HepG2 (cell line): ENCODE results near the gene TM9SF4. TPM values are rescaled to one million over a fixed set of nuclear protein-coding genes. Genes with fewer than 3 reads are reported as not detected.

Source experiments
- AFF4 ChIP-seq: sonication (generic); formaldehyde crosslinking; IDR thresholded peaks from 2 replicates; pipeline ENCODE4 v1.4.0; 2020; ENCODE audit warnings: missing genetic modification reagents
- BATF2 ChIP-seq: sonication (generic); formaldehyde crosslinking; IDR thresholded peaks from 2 replicates; pipeline ENCODE4 v1.8.0; 2022; ENCODE audit warnings: mild to moderate bottlenecking, missing genetic modification reagents, moderate library complexity
- KLF16 ChIP-seq, 2 experiments: sonication (generic) in 1 of 2; formaldehyde crosslinking in 1 of 2; IDR thresholded peaks; 2 replicates each; pipeline versions ENCODE4 v1.6.1 to v1.8.0; 2016 to 2023; ENCODE audit warnings: missing genetic modification reagents in 2 of 2, missing compliant biosample characterization in 1 of 2
- MAFF ChIP-seq: IDR thresholded peaks from 2 replicates; pipeline ENCODE4 v1.6.1; 2011; ENCODE audit warnings: low read depth, low read length, improper control_type of control experiment
- PRMT3 ChIP-seq: sonication (generic); formaldehyde crosslinking; IDR thresholded peaks from 2 replicates; pipeline ENCODE4 v1.8.1; 2022; ENCODE audit warnings: low read depth, mild to moderate bottlenecking, moderate library complexity, missing genetic modification reagents, borderline replicate concordance
- RXRA ChIP-seq: sonication (generic); formaldehyde crosslinking; IDR thresholded peaks from 2 replicates; pipeline ENCODE4 v1.5.1; 2020; ENCODE audit warnings: missing genetic modification reagents
- ZBTB34 ChIP-seq: sonication (generic); formaldehyde crosslinking; IDR thresholded peaks from 2 replicates; pipeline ENCODE4 v1.8.0; 2022; ENCODE audit warnings: mild to moderate bottlenecking, missing genetic modification reagents
- ZC3H13 ChIP-seq: sonication (generic); formaldehyde crosslinking; IDR thresholded peaks from 2 replicates; pipeline ENCODE4 v1.8.1; 2023; ENCODE audit warnings: mild to moderate bottlenecking, missing genetic modification reagents, moderate library complexity
- ZNF17 ChIP-seq: sonication (generic); formaldehyde crosslinking; IDR thresholded peaks from 2 replicates; pipeline ENCODE4 v1.5.0; 2020; ENCODE audit warnings: mild to moderate bottlenecking, missing genetic modification reagents
- ZSCAN21 ChIP-seq: sonication (generic); formaldehyde crosslinking; IDR thresholded peaks from 2 replicates; pipeline ENCODE4 v1.8.0; 2022; ENCODE audit warnings: mild to moderate bottlenecking, missing genetic modification reagents, moderate library complexity, borderline replicate concordance
- ZSCAN22 ChIP-seq: sonication (generic); formaldehyde crosslinking; IDR thresholded peaks from 2 replicates; pipeline ENCODE4 v1.4.0; 2020; ENCODE audit warnings: mild to moderate bottlenecking, missing genetic modification reagents
- ZSCAN31 ChIP-seq: sonication (generic); formaldehyde crosslinking; IDR thresholded peaks from 2 replicates; pipeline ENCODE4 v1.5.0; 2020; ENCODE audit warnings: low read depth, mild to moderate bottlenecking, missing genetic modification reagents
- polyA plus RNA-seq, 8 experiments: library from polyadenylated mRNA; depleted of rRNA in 3 of 8; stranded (reverse) in 7 of 8; unstranded in 1 of 8; fragments of >200 nt; fragmentation: Illumina TruSeq in 4 of 8; extraction: Trizol in 4 of 8; gene quantifications; 2 replicates each; pipeline versions ENCODE4 v1.2.1 to v1.2.3, GENCODE V29; 2011 to 2016; ENCODE audit warnings: low read depth in 4 of 8, missing spikeins in 1 of 8, mixed read lengths in 1 of 8; ENCODE audit not compliant: insufficient read depth in 1 of 8
- total RNA-seq, 5 experiments: library from RNA; depleted of rRNA; stranded (reverse); fragments of >200 nt; fragmentation: Illumina TruSeq; extraction: Trizol; gene quantifications; 2 replicates each; pipeline ENCODE4 v1.2.3, GENCODE V29; 2016; ENCODE audit warnings: low read depth in 1 of 5
- TF ChIP-seq, protein P1 (sequence below), 2 experiments: IDR thresholded peaks; 2 replicates each; pipeline ENCODE4 v1.6.1; 2011 to 2012; ENCODE audit warnings: low read length in 2 of 2, borderline replicate concordance in 1 of 2, low read depth in 1 of 2, mild to moderate bottlenecking in 1 of 2, moderate library complexity in 1 of 2
- TF ChIP-seq, protein P2 (sequence below): sonication (generic); formaldehyde crosslinking; IDR thresholded peaks from 2 replicates; pipeline ENCODE4 v1.4.0; 2020; ENCODE audit warnings: missing genetic modification reagents

TM9SF4 gene
- total and polyA plus RNA-seq, 2 of the 13 experiments (the other 11 are each of a cell fraction or from before 2014, with no cell fraction given): 53.5 to 171 TPM

- TF ChIP-seq KLF16 (CRISPR knock-in tag; IDR thresholded peaks at IDR 0.05): peak in 1 of 2 experiments; percentile 66; a peak in 1 of 4 replicates
- peak; percentile 53 for TF ChIP-seq ZSCAN31
- TF ChIP-seq, protein P1, sequence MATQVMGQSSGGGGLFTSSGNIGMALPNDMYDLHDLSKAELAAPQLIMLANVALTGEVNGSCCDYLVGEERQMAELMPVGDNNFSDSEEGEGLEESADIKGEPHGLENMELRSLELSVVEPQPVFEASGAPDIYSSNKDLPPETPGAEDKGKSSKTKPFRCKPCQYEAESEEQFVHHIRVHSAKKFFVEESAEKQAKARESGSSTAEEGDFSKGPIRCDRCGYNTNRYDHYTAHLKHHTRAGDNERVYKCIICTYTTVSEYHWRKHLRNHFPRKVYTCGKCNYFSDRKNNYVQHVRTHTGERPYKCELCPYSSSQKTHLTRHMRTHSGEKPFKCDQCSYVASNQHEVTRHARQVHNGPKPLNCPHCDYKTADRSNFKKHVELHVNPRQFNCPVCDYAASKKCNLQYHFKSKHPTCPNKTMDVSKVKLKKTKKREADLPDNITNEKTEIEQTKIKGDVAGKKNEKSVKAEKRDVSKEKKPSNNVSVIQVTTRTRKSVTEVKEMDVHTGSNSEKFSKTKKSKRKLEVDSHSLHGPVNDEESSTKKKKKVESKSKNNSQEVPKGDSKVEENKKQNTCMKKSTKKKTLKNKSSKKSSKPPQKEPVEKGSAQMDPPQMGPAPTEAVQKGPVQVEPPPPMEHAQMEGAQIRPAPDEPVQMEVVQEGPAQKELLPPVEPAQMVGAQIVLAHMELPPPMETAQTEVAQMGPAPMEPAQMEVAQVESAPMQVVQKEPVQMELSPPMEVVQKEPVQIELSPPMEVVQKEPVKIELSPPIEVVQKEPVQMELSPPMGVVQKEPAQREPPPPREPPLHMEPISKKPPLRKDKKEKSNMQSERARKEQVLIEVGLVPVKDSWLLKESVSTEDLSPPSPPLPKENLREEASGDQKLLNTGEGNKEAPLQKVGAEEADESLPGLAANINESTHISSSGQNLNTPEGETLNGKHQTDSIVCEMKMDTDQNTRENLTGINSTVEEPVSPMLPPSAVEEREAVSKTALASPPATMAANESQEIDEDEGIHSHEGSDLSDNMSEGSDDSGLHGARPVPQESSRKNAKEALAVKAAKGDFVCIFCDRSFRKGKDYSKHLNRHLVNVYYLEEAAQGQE (IDR thresholded peaks at IDR 0.05; ENCODE audit: borderline replicate concordance in 1 of 2, low read depth in 1 of 2, low read length in 2 of 2): peak in 1 of 2 experiments; percentile 76; a peak in 2 of 4 replicates
- TF ChIP-seq ZBTB34 (CRISPR knock-in tag): peak; percentile 82
- TF ChIP-seq BATF2: no peak
- TF ChIP-seq, protein P2, sequence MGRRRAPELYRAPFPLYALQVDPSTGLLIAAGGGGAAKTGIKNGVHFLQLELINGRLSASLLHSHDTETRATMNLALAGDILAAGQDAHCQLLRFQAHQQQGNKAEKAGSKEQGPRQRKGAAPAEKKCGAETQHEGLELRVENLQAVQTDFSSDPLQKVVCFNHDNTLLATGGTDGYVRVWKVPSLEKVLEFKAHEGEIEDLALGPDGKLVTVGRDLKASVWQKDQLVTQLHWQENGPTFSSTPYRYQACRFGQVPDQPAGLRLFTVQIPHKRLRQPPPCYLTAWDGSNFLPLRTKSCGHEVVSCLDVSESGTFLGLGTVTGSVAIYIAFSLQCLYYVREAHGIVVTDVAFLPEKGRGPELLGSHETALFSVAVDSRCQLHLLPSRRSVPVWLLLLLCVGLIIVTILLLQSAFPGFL: 0 out of 2 replicates have a peak, but pooled peaks have one; percentile 39
- TF ChIP-seq ZSCAN21 (CRISPR knock-in tag): peak; percentile 93
- TF ChIP-seq ZNF17 (CRISPR knock-in tag): no peak
- TF ChIP-seq PRMT3 (CRISPR knock-in tag): no peak
- TF ChIP-seq AFF4: no peak
- TF ChIP-seq RXRA (CRISPR knock-in tag): peak; percentile 71
- TF ChIP-seq ZSCAN22 (CRISPR knock-in tag): peak; percentile 70; the same call in 1 of the 2 replicates
- peak; percentile 83 for TF ChIP-seq MAFF
- no peak for TF ChIP-seq ZC3H13 (CRISPR knock-in tag)
Measured at GRCh38 chr20:32207626-32208498, 98.3 kb downstream of the TM9SF4 start, which contains the start of the genes PLAGL2 and POFUT1 (continued).
